GM19025 (cell line): Measurements from ENCODE around the gene SPATS2L.
A peak's percentile ranks its signal among the peaks of the same experiment; 100 is the strongest.

ENCODE experiments used
- ATAC-seq: cut with Tn5 transposase; IDR thresholded peaks from one replicate; pipeline ENCODE4 v1.9.1; 2021; ENCODE audit warnings: mild to moderate bottlenecking, low read depth, moderate library complexity; ENCODE audit not compliant: unreplicated experiment

Gene SPATS2L

DNA sequence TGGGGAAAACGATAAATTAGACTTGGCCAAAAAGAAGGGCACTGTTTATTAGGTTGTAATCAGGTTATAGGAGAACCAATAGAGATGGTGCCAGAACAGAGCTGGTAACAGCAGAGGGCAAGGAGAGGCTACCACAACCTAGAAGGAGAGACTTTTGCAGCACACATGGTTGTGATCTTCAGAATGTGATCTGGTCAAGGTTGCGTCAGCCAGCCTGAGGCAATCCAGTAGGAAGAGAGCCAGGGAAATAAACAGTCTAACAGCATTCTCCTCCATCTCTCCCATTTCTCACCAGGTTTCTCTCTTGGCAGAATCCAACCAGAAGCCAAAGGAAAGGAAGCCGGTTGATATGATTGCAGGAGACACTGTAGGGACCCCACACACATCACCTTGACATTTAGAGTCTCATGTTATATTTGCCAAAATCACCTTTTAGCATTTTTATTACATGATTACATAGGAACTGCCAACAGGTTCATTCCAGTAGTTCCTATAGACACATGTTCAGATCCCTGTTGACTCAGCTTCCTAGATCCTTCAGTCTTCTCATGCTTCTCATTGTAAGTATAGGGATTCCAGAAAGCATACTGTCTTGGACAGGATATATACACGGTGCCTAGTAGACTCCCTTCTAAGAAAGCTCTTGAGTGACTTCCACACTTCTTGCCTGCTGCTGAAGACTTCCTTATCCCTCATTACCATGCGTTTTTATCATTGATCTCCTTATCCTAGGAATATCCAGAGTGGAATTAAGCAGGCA is 17.6 kb upstream of the SPATS2L start:
- no peak for ATAC-seq

DNA sequence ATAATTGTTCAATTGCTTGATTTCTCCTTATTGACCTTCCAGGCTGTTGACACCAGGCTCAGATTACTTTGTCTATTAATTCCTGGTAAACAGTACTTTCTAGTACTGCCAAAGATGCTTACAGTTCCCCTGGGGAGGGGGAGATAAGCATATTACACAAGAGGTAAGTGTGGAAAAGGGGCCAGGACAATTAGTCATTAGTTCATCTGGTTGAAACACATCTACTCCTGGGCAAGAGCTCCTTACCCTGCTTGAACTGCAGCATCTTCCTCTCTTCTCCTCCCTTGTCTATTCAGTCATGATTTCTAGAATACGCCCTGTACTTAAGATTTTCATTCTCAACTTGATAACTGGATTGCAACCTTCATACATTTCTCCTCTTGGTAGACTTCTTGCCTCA is 10.4 kb upstream of the SPATS2L start:
- no peak for ATAC-seq

DNA sequence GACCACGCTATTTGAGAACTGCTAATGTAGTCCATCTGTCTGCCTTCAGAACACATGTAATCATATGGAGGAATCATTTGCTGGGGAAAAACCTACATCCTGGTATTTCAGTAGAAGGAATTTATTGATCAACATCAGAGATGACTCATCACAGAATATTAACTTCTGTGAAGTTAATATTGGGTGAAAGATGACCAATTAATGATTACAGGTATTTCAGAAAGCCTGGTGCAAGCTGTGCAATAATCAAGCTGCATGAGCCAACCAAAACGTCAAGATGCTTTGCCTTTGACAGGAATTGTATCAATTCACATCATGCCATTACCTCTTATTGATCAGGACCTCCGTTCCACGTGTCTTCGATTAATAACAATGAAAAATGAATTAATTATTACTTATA is 9.4 kb upstream of the SPATS2L start:
- ATAC-seq = no peak

DNA sequence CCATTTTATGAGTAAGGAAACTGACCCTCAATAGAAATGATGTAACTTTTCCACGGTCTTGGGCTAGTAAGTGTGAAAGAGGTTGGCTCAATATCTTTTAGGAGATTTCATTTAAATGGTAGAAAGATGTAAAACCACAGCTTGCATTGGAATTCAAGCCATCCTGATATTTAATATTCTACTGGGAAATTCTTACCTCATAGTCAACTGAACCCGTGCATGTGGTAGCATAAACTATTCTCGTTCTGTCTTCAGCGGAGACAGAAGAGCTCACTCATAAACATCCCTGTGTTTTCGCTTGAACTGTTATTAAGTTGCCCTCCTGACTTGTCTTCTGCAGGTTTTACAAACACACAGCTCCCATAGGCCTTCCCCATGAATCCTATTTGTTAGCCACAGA is 8.5 kb upstream of the SPATS2L start:
- no peak for ATAC-seq

DNA sequence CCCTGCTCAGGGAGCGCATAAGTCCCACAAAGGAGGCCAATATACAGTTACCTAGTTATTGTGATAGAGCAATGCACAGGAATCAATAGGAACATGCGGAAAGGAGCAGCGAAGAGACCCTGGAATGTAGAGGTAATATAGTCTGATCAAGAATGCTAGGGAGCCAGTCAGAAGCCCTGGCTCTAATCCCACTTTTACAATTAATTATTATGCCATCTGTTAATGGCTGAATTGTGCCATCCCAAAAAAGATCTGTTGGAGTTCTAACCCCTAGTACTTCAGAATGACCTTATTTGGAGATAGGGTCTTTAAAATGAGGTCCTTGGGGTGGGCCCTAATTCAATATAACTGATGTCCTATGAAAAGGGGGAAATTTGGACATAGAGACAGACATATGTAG is 7.7 kb upstream of the SPATS2L start:
- no peak for ATAC-seq

DNA sequence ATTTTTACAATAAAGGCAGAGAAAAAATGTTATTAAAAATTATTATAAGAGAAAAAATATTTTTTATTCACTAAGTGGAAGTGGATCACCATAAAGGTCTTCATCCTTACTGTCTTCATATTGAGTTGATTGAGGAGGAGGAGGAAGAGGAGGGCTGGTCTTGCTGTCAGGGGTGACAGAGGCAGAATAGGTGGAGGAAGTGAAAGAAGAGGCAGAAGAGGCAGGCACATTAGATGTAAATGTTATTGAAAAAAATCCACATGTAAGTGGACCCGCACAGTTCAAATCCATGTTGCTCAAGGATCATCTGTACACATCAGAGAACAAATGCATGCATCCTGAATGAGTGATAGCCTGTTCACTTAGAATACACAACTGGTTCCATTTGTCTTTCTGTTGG is 6.4 kb upstream of the SPATS2L start:
- no peak for ATAC-seq

DNA sequence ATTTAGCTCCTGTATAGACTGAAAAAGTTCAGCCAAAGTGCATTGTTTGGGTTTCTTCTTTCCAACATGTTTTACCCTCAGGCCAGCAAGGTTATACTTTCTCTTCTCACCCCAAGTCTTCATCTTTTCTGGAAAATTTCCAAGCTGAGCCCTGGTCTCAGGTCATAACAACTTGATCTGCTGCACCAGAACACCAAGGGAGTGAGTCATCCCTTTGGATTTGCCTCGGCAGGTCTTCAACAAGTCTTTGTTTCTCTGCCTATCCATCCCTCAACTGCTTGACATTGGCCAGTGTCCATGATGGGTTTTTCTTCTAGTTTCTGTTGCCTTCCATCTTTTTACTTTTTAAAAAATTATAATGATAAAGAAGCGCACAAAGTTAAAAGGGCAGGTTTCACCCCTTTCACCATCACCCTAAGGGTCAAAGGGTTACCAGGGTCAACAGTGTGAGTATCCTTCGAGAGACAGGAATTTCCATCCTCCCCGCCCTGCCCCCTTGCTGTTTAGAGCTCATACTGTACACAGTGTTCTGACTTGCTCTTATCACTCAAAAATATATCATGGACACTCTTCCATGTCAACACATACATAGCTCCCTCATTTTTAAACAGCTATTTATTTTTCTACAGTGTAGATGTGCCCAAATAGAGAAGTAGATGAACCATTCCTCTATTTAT is 5.7 kb upstream of the SPATS2L start:
- no peak for ATAC-seq

DNA sequence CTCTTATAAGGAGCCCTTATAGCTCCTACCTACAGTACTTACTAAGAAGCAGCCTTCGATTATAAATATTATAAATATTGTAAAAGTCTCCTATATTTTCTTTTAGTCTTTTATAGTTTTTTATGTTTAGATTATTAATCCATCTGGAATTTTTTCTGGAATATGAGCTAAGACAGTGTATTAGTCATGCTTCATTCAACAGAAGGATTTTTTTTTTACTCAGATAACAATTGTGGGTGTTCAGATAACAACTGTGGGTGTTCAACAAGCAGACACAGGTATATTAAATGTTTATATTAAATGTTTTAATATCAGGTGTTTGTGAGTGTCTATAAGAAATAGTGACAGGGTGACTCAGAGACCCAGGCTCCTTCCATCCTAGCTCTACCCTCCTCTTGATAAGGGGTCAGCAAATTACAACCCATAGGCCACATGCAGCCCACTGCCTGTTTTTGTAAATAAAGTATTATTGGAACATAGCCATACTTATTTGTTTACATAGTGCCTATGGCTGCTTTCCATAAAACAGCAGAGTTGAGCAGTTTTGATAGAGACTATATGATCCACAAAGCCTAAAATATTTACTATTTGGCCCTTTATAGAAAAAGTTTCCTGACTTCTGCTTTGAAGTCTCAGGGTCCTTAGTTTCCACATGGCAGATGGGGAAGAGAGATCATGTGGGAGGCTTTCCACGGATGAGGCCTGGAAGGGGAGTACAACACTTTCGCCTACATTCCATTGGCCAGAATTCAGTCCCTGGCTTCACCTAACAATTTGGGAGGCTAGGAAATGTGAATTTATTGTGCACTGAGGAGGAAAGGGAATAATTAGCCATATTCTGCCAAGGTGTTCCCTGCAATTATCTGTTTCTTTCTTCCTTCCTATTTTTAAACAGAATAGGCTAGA is 4.3 kb upstream of the SPATS2L start:
- ATAC-seq = no peak

DNA sequence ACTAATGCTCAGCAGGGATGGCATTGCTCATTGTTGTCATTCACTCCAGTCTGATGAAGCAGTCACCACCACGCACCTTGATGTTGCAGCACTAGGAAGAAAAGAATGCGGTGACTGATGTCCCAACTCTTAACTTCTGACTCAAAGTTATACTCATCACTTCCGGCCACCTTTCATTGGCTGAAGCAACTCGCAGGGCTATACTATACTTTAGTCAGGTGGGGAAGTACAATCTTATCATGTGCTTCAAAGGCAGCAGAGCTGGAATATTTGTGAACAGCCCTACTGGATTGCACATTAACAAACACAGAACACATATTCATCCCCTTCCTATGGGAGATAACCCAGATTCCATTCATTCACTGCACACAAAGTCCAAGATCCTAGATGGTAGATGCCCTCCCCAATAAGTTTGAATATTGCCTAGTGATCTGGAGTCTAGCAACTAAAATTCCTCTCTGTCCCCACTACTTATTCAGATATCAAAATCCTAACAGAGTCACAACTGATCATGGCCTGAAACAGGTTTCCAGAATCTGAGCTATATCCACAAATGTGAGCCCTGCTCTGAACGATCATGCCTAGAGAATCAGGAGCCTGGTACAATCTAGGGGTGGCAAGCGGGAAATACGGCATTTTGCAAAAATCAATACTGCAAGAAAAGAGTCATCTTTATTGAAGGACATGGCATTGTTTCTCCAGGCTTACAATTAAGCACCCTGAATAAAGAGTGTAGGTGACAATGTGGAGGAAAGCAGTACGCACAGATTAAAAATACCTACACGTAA is 3.4 kb upstream of the SPATS2L start:
- ATAC-seq = no peak

DNA sequence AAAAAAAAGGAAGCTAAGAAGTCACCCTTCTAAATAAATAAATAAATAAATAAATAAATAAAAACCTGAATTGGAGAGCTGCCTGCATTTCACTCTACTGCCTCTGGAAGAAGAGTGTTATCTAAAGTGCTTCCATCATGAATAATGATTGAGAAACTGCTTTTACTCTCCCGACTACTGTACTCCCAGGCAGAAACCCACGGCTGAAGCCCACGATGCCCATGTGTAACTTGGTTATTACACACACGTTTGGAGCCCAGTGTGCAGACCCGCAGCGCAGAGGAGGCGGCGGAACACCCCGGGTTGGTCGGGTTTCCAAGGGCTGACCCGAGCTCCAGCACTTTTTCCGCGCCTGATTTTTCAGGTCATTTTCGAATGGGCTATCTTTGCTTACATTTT is 697 bp upstream of the SPATS2L start:
- ATAC-seq = no peak

DNA sequence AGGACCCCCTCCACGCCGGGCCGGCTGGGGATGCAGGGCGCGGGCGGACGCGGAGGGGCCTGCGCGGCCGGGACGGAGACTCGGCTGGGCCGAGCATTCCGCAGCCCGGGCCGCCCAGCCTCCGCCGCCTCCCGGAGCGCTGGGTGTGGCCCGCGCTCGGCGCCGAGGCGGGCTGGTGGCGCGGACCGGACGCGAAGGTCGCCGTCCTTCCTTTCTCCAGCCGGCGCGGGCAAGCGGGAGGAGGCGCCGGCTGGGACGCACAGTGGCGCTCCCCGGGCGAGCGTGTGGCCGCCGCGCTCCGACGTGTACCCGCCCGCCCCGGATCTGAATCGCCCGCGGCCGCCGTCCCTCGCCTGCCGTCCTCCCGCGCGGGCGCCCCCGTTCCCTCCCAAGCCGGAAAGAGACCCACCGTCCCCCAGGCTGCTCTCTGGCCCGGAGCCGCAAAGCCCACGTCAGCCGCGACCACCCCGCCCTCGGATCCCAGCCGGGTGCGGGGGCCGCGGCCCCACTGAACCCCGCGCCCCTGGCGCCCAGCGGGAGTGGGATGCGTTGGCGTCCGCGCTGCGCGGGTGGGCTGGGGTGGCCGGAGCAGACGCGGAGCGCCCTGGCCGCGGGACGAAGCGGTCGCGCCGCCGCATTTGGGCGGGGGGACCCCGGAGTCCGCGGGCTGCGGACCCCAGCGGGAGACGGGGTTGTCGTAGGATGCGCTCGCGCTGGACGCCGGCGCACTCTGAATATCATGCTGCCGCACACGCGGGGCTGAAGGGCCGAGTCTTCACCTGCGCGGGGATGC is 634 bp downstream of the SPATS2L start:
- peak; percentile 65 for ATAC-seq

DNA sequence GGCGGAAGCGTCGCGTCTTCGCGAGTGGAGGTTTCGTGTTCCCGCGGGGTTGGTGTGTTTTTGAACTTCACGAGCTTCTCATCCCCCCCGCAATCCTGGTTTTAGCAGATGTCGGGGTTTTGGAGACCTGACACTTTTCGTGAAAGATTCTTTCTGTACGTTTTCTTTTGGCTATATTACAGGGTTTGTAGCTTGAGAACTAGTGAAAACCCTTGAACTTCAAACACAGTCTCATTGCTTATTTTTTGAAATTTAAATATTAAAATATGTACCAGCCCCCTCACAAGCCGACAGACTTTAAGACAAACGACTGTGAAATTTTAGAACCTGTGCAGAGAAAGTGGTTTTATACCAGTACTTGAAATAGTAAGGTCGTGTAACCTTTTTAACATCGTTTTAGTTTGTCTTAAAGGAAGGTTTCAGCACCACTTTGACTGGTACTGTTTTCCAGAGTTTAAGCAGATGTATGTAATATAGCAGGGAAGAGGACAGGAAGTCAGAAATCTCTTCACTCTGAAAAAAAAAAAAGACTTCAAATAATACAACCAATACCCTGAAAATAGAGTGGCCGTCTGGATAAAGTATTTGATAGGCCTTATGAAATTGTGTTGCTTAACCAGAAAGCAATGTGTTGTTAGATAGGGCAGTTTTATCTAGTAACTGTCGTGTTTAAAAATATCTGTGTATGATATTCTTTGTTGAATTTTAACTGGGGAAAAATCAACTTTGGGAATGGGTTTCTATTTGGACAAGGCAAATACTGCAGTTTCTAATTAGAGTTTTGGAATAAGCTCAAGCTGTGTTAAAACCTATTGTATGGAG is 1.4 kb downstream of the SPATS2L start:
- ATAC-seq = no peak

DNA sequence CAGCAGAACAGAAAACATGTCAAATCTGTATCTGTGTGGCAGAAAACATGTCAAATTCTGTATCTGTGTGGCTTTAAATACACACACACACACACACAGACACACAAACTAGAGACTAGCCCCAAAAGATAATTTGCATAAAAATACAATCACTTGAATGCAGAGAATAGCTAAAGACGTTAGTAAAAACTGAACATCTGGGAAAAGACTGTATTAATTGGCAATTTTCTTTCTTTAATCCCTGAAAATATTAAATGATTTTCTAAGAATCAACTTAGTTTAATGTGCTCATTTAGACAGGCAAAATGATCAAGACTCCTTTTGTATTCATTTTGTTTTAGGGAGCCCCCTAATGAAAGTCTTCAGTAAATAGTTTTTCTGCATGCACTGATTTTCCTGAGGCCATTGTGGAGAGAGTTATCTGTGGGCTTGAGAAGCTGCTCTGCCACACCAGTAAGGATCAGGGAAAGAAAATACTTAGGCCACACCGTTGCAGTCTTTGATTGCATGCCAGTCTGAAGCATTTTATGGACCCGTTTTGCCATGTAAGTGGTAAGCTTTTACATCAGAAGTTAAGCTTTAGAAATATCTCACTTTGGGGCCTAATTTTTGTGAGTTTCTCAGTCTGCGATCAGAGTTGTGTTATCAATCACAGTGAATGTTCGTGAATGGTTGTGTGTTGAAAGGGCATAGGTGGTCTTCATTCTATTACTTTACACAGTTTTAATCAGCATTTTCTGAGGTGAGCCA is 2.2 kb downstream of the SPATS2L start:
- ATAC-seq = no peak

DNA sequence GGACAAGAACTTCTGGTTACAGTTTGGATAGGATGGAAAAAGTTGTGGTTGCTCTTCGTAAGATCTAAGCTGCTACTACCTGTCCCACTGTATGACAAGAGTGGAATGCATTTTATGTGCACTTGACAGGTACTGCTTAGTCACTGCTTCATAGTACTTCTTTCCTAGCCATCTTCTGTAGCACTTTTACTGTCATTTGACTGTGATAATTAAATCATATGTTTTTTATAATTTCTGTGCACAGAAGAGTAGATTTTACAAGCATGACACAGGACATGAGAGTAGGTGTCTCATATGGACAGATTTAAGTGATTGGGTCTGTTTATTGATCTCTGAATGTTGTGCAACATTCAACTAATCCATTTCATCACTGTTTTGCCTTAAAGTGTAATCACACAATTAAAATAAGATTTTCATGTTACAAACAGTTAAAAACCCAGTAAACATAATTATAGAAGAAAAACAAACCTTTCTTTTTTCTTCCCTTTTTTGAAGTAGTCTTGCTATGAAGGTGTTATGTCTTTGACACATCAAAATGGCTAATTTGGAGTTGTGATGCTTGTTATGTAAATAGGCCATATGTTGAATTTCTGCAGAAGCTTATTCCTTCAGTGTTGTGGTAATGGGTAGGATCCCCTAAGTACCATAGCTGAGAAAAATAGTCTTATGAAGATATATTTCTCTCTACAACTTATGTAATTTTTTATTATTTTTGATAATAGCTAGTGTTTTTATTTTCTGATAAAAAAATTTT is 3.0 kb downstream of the SPATS2L start:
- no peak for ATAC-seq

DNA sequence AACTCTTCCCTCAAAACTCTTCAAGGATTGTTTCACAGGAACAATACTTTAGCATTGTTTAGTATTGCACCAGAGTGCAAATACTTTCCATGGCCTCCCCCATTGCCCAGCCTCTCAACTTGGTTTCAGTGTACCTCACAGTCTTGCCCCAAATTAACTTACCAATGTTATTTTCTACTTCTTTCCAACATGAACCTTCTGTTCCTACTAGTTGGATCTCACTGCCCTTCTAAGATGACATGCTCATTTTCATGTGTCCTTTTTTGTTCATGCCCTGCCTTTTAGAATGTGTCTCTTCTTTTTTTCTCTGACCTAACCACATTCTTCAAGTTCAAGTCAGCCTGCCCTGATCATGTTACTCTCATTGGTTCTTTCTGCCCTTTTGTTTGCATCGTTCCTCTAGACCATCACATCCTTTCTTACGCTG is 4.1 kb downstream of the SPATS2L start:
- no peak for ATAC-seq

DNA sequence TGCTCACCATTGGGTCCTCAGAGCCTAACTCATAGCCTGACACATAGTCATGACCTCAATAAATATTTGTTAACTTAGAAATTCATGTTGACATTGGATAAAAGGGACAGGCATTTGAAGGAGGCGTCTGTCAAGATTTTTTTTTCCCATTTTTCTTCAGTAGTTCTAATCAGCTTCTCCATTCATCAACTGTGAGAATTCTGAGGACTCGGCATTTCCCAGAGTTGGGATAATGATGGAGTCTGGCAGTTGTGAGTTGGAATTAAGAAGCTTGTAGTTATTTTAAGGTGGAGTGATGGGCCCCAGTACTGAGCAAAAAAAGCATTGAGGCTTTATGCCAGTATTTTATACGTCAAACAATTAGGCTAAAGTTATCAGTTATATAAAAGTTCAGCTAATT is 4.6 kb downstream of the SPATS2L start:
- ATAC-seq = no peak

DNA sequence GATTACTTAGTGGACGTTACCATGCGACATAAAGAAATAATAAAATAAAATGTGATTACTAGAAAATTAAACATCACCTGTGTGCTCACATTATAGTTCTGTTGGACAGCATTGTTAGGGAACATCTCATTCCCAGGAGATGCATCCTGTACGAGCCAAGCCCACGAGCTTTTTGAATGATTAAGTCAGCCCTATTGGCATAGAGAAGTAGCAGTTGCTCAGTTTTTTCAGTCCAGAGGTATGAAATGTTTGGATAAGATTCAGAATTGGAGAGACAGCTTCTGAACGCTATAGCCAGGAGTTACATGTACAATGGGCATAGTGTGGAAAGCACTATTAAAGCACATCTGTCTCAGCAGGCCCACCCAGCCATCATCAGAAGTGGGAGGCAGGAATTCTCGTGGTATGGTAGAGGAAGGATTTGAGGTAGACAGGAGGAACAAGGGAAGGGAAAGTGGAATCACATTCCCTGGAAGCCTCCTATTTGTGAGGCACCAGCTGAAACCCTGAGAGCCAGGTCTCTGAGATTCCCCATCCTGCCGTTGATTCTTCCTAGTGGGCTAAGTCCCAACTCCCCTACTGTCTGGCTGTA is 8.6 kb downstream of the SPATS2L start:
- no peak for ATAC-seq
